Right atrium auricular region (tissue), 2 donors: ENCODE measurements around the gene MBOAT7. TPM values are rescaled to one million over a fixed set of nuclear protein-coding genes. Genes with fewer than 3 reads are reported as not detected.

Source experiments
- DNase-seq: peaks from one replicate; pipeline ENCODE4 v3.0.0-alpha.2; 2019; ENCODE audit warnings: low spot score
- H3K27ac ChIP-seq, 2 donors: fragments of 200-600 bp; sonication (generic); 1 replicate in 1 of 2; 2 replicates in 1 of 2; pipeline ENCODE4 v1.5.1; 2016 to 2019
- H3K27me3 ChIP-seq, 2 donors: fragments of 200-600 bp; sonication (generic); one replicate each; pipeline versions ENCODE4 v1.5.1 to v1.6.0; 2017 to 2019
- H3K36me3 ChIP-seq: fragments of 200-600 bp; sonication (generic); one replicate; pipeline ENCODE4 v1.5.1; 2016
- H3K4me1 ChIP-seq, 2 donors: fragments of 200-600 bp; sonication (generic); one replicate each; pipeline versions ENCODE4 v1.5.1 to v1.6.0; 2017 to 2019
- H3K4me3 ChIP-seq, 2 donors: fragments of 200-600 bp; sonication (generic); 1 replicate in 1 of 2; 2 replicates in 1 of 2; pipeline ENCODE4 v1.5.1; 2017 to 2019; ENCODE audit warnings: mild to moderate bottlenecking in 1 of 2, moderate library complexity in 1 of 2
- H3K9me3 ChIP-seq, 2 donors: fragments of 200-600 bp; sonication (generic); one replicate each; pipeline ENCODE4 v1.5.1; 2019
- total RNA-seq, 2 donors: library from RNA; depleted of rRNA; stranded (reverse); fragments of >200 nt; gene quantifications; one replicate each; pipeline ENCODE4 v1.1.0, GENCODE V29; 2016
- TF ChIP-seq, protein P1 (sequence below), 2 donors: fragments of 200-600 bp; sonication (generic); IDR thresholded peaks; one replicate each; pipeline ENCODE4 v1.5.1; 2019; ENCODE audit warnings: antibody characterized with exemption in 2 of 2

MBOAT7 gene
- total RNA-seq, 2 donors from 2014 or later = 27.0 to 37.0 TPM

DNA sequence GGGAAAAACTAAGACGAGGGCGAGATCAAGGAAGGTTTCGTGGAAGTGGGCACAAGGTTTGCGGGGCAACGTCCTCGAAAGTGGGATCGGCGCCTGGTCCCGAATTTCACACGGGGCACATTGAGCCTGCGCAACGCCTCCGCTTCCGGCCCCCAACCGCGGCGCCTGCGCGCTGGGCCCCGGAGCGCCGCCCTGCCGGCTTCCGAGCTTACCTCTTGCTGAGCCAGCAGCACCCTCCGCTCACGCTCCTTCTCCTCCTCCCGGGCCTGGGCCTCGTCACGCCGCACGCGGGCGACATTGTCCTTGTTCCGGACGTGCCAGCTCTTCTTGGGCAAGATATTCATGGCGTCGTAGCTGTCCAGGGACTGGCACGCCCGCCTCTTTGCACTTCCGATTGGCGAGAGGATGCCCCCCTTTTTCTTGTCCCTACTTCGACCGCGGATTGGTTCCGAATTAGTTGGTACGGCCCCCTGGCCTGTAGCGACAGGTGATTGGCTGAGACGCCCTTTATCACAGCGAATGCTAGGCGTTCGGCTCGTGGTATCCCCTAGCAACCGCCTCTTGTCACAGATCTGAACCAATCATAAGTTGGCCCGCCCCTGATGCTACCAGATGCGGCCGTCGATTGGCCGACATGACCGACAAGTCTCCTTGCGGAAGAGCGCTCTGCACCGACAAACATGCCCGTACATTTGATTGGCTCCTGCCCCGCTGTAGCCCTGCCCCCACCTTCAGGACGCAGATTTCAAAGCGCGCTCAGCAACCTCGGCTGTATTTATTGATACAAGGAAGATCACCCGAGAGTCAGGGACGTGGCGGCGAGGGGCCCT is 29.8 kb downstream of the MBOAT7 start, which contains the start of gene LENG1:
Gene LENG1, minus strand, starts transcription at position 370 of the 830 bp plus-strand sequence. Its CDS starts 26 bp downstream, at position 344.
- Histone ChIP-seq H3K4me1 (peaks cover 0 to 45% of the 10 kb centered on the region in 2 donors), H3K27ac (peak within 1 kb of the TSS; percentile 96), H3K36me3 (peaks cover 36% of the 10 kb centered on the region), H3K4me3 (peak within 1 kb of the TSS; percentile 65 to 79), H3K9me3 (no peaks in the 10 kb centered on the region), H3K27me3 (no peaks in the 10 kb centered on the region)
- peak; percentile 100 for DNase-seq
- TF ChIP-seq, protein P1, sequence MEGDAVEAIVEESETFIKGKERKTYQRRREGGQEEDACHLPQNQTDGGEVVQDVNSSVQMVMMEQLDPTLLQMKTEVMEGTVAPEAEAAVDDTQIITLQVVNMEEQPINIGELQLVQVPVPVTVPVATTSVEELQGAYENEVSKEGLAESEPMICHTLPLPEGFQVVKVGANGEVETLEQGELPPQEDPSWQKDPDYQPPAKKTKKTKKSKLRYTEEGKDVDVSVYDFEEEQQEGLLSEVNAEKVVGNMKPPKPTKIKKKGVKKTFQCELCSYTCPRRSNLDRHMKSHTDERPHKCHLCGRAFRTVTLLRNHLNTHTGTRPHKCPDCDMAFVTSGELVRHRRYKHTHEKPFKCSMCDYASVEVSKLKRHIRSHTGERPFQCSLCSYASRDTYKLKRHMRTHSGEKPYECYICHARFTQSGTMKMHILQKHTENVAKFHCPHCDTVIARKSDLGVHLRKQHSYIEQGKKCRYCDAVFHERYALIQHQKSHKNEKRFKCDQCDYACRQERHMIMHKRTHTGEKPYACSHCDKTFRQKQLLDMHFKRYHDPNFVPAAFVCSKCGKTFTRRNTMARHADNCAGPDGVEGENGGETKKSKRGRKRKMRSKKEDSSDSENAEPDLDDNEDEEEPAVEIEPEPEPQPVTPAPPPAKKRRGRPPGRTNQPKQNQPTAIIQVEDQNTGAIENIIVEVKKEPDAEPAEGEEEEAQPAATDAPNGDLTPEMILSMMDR (IDR thresholded peaks at IDR 0.05) = peak in 1 of 2 donors; percentile 64

GRCh38 chr19:54158812-54159351 is 30.5 kb downstream of the MBOAT7 start:
- Histone ChIP-seq H3K9me3 (no peaks in the 10 kb centered on the region), H3K36me3 (peaks cover 43% of the 10 kb centered on the region), H3K4me3 (peak overlapping the region; percentile 65 to 79), H3K27ac (peak overlapping the region; percentile 96), H3K4me1 (peaks cover 0 to 41% of the 10 kb centered on the region in 2 donors), H3K27me3 (no peaks in the 10 kb centered on the region)
- TF ChIP-seq, protein P1 (IDR thresholded peaks at IDR 0.05) = no peak
- no peak for DNase-seq

- no peak for DNase-seq
- H3K36me3 ChIP-seq = peaks cover 62% of the 10 kb centered on the region
Measured at GRCh38 chr19:54156953-54157352, 32.4 kb downstream of the MBOAT7 start.

GRCh38 chr19:54156490-54156889 is 32.9 kb downstream of the MBOAT7 start:
- H3K36me3 ChIP-seq = peaks cover 67% of the 10 kb centered on the region
- no peak for DNase-seq
- no peaks in the 10 kb centered on the region for H3K27me3 ChIP-seq
- TF ChIP-seq, protein P1 (IDR thresholded peaks at IDR 0.05) = no peak
- H3K27ac ChIP-seq = no peak overlapping the region
- H3K4me1 ChIP-seq = peaks cover 0 to 36% of the 10 kb centered on the region in 2 donors
- no peak overlapping the region for H3K4me3 ChIP-seq
- no peaks in the 10 kb centered on the region for H3K9me3 ChIP-seq

More at GRCh38 chr19:54156953-54157352, 32.4 kb downstream of the MBOAT7 start:
- no peak overlapping the region for H3K4me3 ChIP-seq
- no peaks in the 10 kb centered on the region for H3K27me3 ChIP-seq
- TF ChIP-seq, protein P1 (IDR thresholded peaks at IDR 0.05) = no peak
- H3K4me1 ChIP-seq = peaks cover 0 to 41% of the 10 kb centered on the region in 2 donors
- H3K9me3 ChIP-seq = no peaks in the 10 kb centered on the region
- no peak overlapping the region for H3K27ac ChIP-seq

DNA sequence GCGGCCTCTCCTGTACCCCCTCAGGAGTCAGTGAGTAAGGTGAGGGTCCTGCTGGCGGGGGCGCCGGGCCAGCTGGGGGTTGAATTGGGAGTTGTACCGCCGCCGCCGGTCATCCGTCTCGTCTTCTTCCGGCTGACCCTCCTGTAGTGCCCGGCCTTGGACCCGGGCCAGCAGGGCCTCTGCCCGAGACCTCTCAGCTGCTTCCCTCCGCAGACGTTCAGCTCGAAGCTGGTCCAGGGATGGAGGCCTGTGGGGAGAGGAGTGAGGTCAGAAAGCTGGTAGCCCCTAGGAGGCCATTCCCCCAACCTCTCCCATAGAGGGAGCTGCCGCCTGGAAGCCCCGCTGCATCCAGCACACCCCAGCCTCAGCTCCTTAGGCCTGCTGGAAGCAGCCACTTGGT is 33.7 kb downstream of the MBOAT7 start:
- H3K9me3 ChIP-seq = no peaks in the 10 kb centered on the region
- H3K36me3 ChIP-seq = peaks cover 75% of the 10 kb centered on the region
- H3K27me3 ChIP-seq = no peaks in the 10 kb centered on the region
- no peak overlapping the region for H3K4me3 ChIP-seq
- peaks cover 0 to 28% of the 10 kb centered on the region in 2 donors for H3K4me1 ChIP-seq
- no peak overlapping the region for H3K27ac ChIP-seq
- TF ChIP-seq, protein P1 (IDR thresholded peaks at IDR 0.05) = no peak
- no peak for DNase-seq
